Hair follicular keratinocyte (primary cell): ENCODE data around the gene KIF7. TPM values are rescaled to one million over a fixed set of nuclear protein-coding genes. Genes with fewer than 3 reads are reported as not detected.

Source experiments
- total RNA-seq: library from RNA; depleted of rRNA; stranded (reverse); fragments of >200 nt; gene quantifications from 2 replicates; pipeline ENCODE4 v1.2.3, GENCODE V29; 2015

The KIF7 gene
- total RNA-seq, result 4.5 and 6.2 TPM in 2 replicates

GRCh38 chr15:89654847-89655805 is at the start of gene KIF7:
Gene KIF7 (minus strand): TSS chr15:89655467. CDS start chr15:89652930, 2,537 bp downstream.

GRCh38 chr15:89690276-89691218 is 35.3 kb upstream of the KIF7 start, which contains the start of the genes PEX11A and WDR93:
Gene PEX11A (minus strand): TSS chr15:89690754. CDS start chr15:89690632, 122 bp downstream.
Gene WDR93 (plus strand): TSS chr15:89690811. CDS start chr15:89701747, 10,936 bp downstream.

GRCh38 chr15:89679212-89679611 is 23.9 kb upstream of the KIF7 start, which contains the start of gene PLIN1:
Gene PLIN1 (minus strand): TSS chr15:89679367. CDS start chr15:89677489, 1,878 bp downstream.

Other genes with a start within 250 kb of the KIF7 start
- 15.5 and 22.8 TPM in 2 replicates for gene RHCG, start 158.9 kb downstream of the KIF7 start, total RNA-seq
- gene TICRR, start 80.0 kb downstream of the KIF7 start, total RNA-seq, result 3.9 and 8.9 TPM in 2 replicates
- 0.08 and 0.42 TPM in 2 replicates for gene PLIN1, start 23.9 kb upstream of the KIF7 start, total RNA-seq
- gene PEX11A, start 35.3 kb upstream of the KIF7 start, total RNA-seq, result 4.8 and 6.2 TPM in 2 replicates
- not detected in 2 replicates for gene WDR93, start 35.3 kb upstream of the KIF7 start, total RNA-seq
- 0.78 and 0.84 TPM in 2 replicates for gene MESP1, start 95.8 kb upstream of the KIF7 start, total RNA-seq
- gene MESP2, start 120.9 kb upstream of the KIF7 start, total RNA-seq, result 1.4 and 1.7 TPM in 2 replicates
- gene ANPEP, start 159.4 kb upstream of the KIF7 start, total RNA-seq, result 30.9 and 64.4 TPM in 2 replicates
- gene AP3S2, start 238.5 kb upstream of the KIF7 start, total RNA-seq, result 36.7 and 46.8 TPM in 2 replicates